ENCODE results near the gene LGALS9.
"Not testable (repeated sequence)": the region's sequence is repeated elsewhere in the genome, so short reads cannot be mapped to it uniquely, and the experiment has no call there.

DNA sequence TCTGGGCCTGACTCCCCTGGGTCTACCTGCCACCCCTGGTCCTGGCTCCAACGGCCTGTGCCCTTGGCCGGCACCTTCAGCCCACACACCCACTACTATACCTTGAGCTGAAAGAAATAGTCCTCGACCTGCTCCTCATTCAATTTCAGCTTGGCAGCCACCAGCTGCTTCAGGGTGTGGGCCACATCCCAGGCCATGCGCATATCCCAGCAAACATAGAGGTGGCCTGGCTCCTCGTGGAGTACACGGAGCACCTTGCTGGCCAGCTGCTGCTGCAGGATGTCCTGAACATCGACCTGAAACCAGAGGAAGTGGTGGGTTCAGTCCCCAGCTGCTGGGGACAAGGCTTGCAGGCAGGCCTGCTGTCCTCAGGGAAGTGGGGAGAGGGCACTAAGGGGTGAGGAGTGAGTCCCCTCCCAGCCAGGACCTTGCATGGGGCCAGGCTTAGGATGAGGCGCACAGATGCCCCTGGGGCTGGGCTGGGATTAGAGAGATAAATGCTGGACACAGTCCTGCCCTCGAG is 22.5 kb downstream of the LGALS9 start:
- not testable (repeated sequence) for TF ChIP-seq EZH2 (IDR thresholded peaks at IDR 0.05; ENCODE audit: borderline replicate concordance)
- TF ChIP-seq, protein P1, sequence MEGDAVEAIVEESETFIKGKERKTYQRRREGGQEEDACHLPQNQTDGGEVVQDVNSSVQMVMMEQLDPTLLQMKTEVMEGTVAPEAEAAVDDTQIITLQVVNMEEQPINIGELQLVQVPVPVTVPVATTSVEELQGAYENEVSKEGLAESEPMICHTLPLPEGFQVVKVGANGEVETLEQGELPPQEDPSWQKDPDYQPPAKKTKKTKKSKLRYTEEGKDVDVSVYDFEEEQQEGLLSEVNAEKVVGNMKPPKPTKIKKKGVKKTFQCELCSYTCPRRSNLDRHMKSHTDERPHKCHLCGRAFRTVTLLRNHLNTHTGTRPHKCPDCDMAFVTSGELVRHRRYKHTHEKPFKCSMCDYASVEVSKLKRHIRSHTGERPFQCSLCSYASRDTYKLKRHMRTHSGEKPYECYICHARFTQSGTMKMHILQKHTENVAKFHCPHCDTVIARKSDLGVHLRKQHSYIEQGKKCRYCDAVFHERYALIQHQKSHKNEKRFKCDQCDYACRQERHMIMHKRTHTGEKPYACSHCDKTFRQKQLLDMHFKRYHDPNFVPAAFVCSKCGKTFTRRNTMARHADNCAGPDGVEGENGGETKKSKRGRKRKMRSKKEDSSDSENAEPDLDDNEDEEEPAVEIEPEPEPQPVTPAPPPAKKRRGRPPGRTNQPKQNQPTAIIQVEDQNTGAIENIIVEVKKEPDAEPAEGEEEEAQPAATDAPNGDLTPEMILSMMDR (IDR thresholded peaks at IDR 0.05; ENCODE audit: poor library complexity), result not testable (repeated sequence)
